HepG2 (cell line): Measurements from ENCODE around the gene P3H2. TPM values are rescaled to one million over a fixed set of nuclear protein-coding genes. Genes with fewer than 3 reads are reported as not detected.

ENCODE experiments used
- ATAC-seq: fragments of 200-7000 bp; cut with Tn5 transposase; 3 replicates; pipeline ENCODE4 v1.9.1; 2020; ENCODE audit warnings: mild to moderate bottlenecking, moderate library complexity
- BruUV-seq: library from RNA; stranded (reverse); fragments of 400-500 nt; replicated peaks from 2 replicates; lab custom pipeline; 2021; lab: Mats Ljungman, UMichigan
- CTCF ChIA-PET: fragments of 300-600 bp; formaldehyde crosslinking; extraction: SDS; loops from one replicate; lab custom pipeline; 2021; ENCODE audit warnings: low total read pairs, inconsistent platforms, low intra/inter-chr PET ratio; lab: Yijun Ruan, JAX
- POLR2A ChIA-PET: fragments of 350-600 bp; sonication (Branson Sonifier 250); formaldehyde crosslinking; loops from one replicate; lab custom pipeline; 2020; ENCODE audit warnings: antibody characterized with exemption, inconsistent platforms; lab: Yijun Ruan, JAX
- DNase-seq: peaks from one replicate; pipeline ENCODE4 v3.0.0-alpha.2; 2015; ENCODE audit warnings: low spot score
- FAIRE-seq: peaks from 3 replicates; lab custom pipeline; 2011; peaks lifted over from hg19 to GRCh38; lab: Jason Lieb, UNC
- H2AFZ ChIP-seq: one replicate; pipeline ENCODE4 v1.6.1; 2011; ENCODE audit warnings: low read length, inconsistent platforms
- H3K27ac ChIP-seq: fragments of 300-600 bp; 3 replicates; pipeline ENCODE4 v1.8.0; 2011; ENCODE audit warnings: mixed run types, mild to moderate bottlenecking, mixed read lengths, low read length, inconsistent platforms; ENCODE audit not compliant: insufficient read depth; ENCODE audit errors: extremely low read length
- H3K27me3 ChIP-seq, 2 experiments: fragments of 200-600 bp in 1 of 2; 2 replicates in 1 of 2; 3 replicates in 1 of 2; pipeline versions ENCODE4 v1.6.0 to v1.8.0; 2011; ENCODE audit warnings: low read length in 2 of 2, mild to moderate bottlenecking in 2 of 2, moderate library complexity in 2 of 2, inconsistent platforms in 1 of 2; ENCODE audit not compliant: insufficient read depth in 2 of 2, control insufficient read depth in 1 of 2
- H3K36me3 ChIP-seq, 2 experiments: fragments of 200-600 bp in 1 of 2; replicated peaks in 1 of 2; 2 replicates in 1 of 2; 3 replicates in 1 of 2; pipeline versions ENCODE4 v1.5.1 to v1.8.0; 2011; ENCODE audit warnings: low read length in 2 of 2, inconsistent platforms in 1 of 2; ENCODE audit not compliant: insufficient read depth in 2 of 2, control insufficient read depth in 1 of 2
- H3K4me1 ChIP-seq: 2 replicates; pipeline ENCODE4 v1.5.1; 2012; ENCODE audit warnings: low read length, inconsistent platforms; ENCODE audit not compliant: insufficient read depth
- H3K4me2 ChIP-seq: 2 replicates; pipeline ENCODE4 v1.6.0; 2011; ENCODE audit warnings: low read depth, low read length, inconsistent platforms
- H3K4me3 ChIP-seq, 3 experiments: fragments of 200-600 bp in 1 of 3; sonication (generic), shearing (Covaris generic) in 1 of 3; replicated peaks in 1 of 3; 2 replicates each; pipeline ENCODE4 v1.5.1; 2011 to 2016; ENCODE audit warnings: low read length in 3 of 3, inconsistent platforms in 2 of 3, low read depth in 2 of 3, mild to moderate bottlenecking in 2 of 3, control low read depth in 1 of 3, mixed read lengths in 1 of 3; ENCODE audit not compliant: insufficient read depth in 1 of 3
- H3K79me2 ChIP-seq: one replicate; pipeline ENCODE4 v1.6.1; 2011; ENCODE audit warnings: low read length, inconsistent platforms; ENCODE audit not compliant: insufficient read depth
- H3K9ac ChIP-seq: 2 replicates; pipeline ENCODE4 v1.6.0; 2011; ENCODE audit warnings: mild to moderate bottlenecking, low read depth, low read length, inconsistent platforms; ENCODE audit not compliant: insufficient read depth
- H3K9me3 ChIP-seq: 2 replicates; pipeline ENCODE4 v1.5.1; 2012; ENCODE audit warnings: mild to moderate bottlenecking, low read length
- H4K20me1 ChIP-seq: 2 replicates; pipeline ENCODE4 v1.6.0; 2011; ENCODE audit warnings: inconsistent platforms, mild to moderate bottlenecking, low read length, moderate library complexity; ENCODE audit not compliant: insufficient read depth
- CEBPG ChIP-seq: IDR thresholded peaks from 2 replicates; pipeline ENCODE4 v1.6.1; 2016
- CREB3 ChIP-seq: sonication (generic); formaldehyde crosslinking; IDR thresholded peaks from 2 replicates; pipeline ENCODE4 v1.5.0; 2020; ENCODE audit warnings: missing genetic modification reagents
- ELF4 ChIP-seq: sonication (generic); formaldehyde crosslinking; IDR thresholded peaks from 2 replicates; pipeline ENCODE4 v1.5.0; 2020; ENCODE audit warnings: missing genetic modification reagents, mild to moderate bottlenecking, moderate library complexity, borderline replicate concordance
- KLF9 ChIP-seq: IDR thresholded peaks from 2 replicates; pipeline ENCODE4 v1.6.1; 2016; ENCODE audit warnings: low read depth
- NPAS2 ChIP-seq: sonication (generic); formaldehyde crosslinking; IDR thresholded peaks from 2 replicates; pipeline ENCODE4 v1.8.0; 2022; ENCODE audit warnings: mild to moderate bottlenecking, missing genetic modification reagents, borderline replicate concordance
- NR0B2 ChIP-seq: sonication (generic); formaldehyde crosslinking; IDR thresholded peaks from 2 replicates; pipeline ENCODE4 v1.4.0; 2020; ENCODE audit warnings: mild to moderate bottlenecking, missing genetic modification reagents
- RARA ChIP-seq: IDR thresholded peaks from 2 replicates; pipeline ENCODE4 v1.6.1; 2016; ENCODE audit warnings: missing genetic modification reagents, missing compliant biosample characterization
- SRSF1 ChIP-seq: fragments of 200-400 bp; formaldehyde crosslinking; optimal IDR thresholded peaks from 2 replicates; pipeline ENCODE3; 2017; ENCODE audit warnings: mild to moderate bottlenecking, low read depth, low read length, moderate library complexity
- ZBTB25 ChIP-seq: IDR thresholded peaks from 2 replicates; pipeline ENCODE4 v1.6.1; 2018; ENCODE audit warnings: missing genetic modification reagents
- ZBTB34 ChIP-seq: sonication (generic); formaldehyde crosslinking; IDR thresholded peaks from 2 replicates; pipeline ENCODE4 v1.8.0; 2022; ENCODE audit warnings: mild to moderate bottlenecking, missing genetic modification reagents
- ZBTB38 ChIP-seq: sonication (generic); formaldehyde crosslinking; IDR thresholded peaks from 2 replicates; pipeline ENCODE4 v1.5.1; 2020; ENCODE audit warnings: mild to moderate bottlenecking, missing genetic modification reagents
- ZNF138 ChIP-seq: sonication (generic); formaldehyde crosslinking; IDR thresholded peaks from 2 replicates; pipeline ENCODE4 v1.5.0; 2020; ENCODE audit warnings: mild to moderate bottlenecking, low read depth, missing genetic modification reagents
- ZNF232 ChIP-seq: sonication (generic); formaldehyde crosslinking; IDR thresholded peaks from 2 replicates; pipeline ENCODE4 v1.4.0; 2020; ENCODE audit warnings: missing genetic modification reagents, borderline replicate concordance
- ZNF235 ChIP-seq: sonication (generic); formaldehyde crosslinking; IDR thresholded peaks from 2 replicates; pipeline ENCODE4 v1.8.1; 2023; ENCODE audit warnings: mild to moderate bottlenecking, missing genetic modification reagents, borderline replicate concordance
- ZNF7 ChIP-seq: IDR thresholded peaks from 2 replicates; pipeline ENCODE4 v1.6.1; 2016; ENCODE audit warnings: missing biosample characterization, missing genetic modification reagents
- WGBS: methylation state at CpG from one replicate; pipeline ENCODE4 v1.1.6; 2017; ENCODE audit warnings: low lambda C conversion rate; 5-methylcytosine and 5-hydroxymethylcytosine counted together
- in situ Hi-C: cut with HindIII; loops from 2 replicates; pipeline ENCODE4 v1.10.0; 2017; ENCODE audit warnings: low pct_unique_long_range_greater_than_20kb; ENCODE audit not compliant: extremely low pct_ligation_motif_present
- intact Hi-C: fragments of 100-400 bp; cut with micrococcal nuclease; formaldehyde crosslinking; loops from one replicate; pipeline ENCODE4 v1.10.0; 2022; ENCODE audit not compliant: unreplicated experiment
- polyA plus RNA-seq, 8 experiments: library from polyadenylated mRNA; depleted of rRNA in 3 of 8; stranded (reverse) in 7 of 8; unstranded in 1 of 8; fragments of >200 nt; fragmentation: Illumina TruSeq in 4 of 8; extraction: Trizol in 4 of 8; gene quantifications; 2 replicates each; pipeline versions ENCODE4 v1.2.1 to v1.2.3, GENCODE V29; 2011 to 2016; ENCODE audit warnings: low read depth in 4 of 8, missing spikeins in 1 of 8, mixed read lengths in 1 of 8; ENCODE audit not compliant: insufficient read depth in 1 of 8
- total RNA-seq, 5 experiments: library from RNA; depleted of rRNA; stranded (reverse); fragments of >200 nt; fragmentation: Illumina TruSeq; extraction: Trizol; gene quantifications; 2 replicates each; pipeline ENCODE4 v1.2.3, GENCODE V29; 2016; ENCODE audit warnings: low read depth in 1 of 5

Gene P3H2
- total and polyA plus RNA-seq, 2 of the 13 experiments (the other 11 are each of a cell fraction or from before 2014, with no cell fraction given) = not detected

GRCh38 chr3:189909139-189909538 is 211.6 kb downstream of the P3H2 start:
- BruUV-seq = no TSS peak
- H3K79me2 ChIP-seq = no peaks in the 10 kb centered on the region
- intact Hi-C loops (no loop called here), in situ Hi-C loops (no loop called here)
- TF ChIP-seq ZNF232 (no peak), CREB3 (CRISPR knock-in tag) (no peak)
- no peaks in the 10 kb centered on the region for H3K36me3 ChIP-seq
- H3K4me1 ChIP-seq = 0 out of 2 replicates have a peak, but pooled peaks cover 1% of the 10 kb centered on the region
- H3K4me3 ChIP-seq = no peak overlapping the region
- CTCF ChIA-PET = no interaction called here
- H3K27ac ChIP-seq = no peak overlapping the region
- no peaks in the 10 kb centered on the region for H4K20me1 ChIP-seq
- H3K9ac ChIP-seq = no peak overlapping the region
- ATAC-seq (no peak), FAIRE-seq (no peak), DNase-seq (no peak)
- H2AFZ ChIP-seq = no peak overlapping the region
- no peaks in the 10 kb centered on the region for H3K27me3 ChIP-seq
- POLR2A ChIA-PET = no interaction called here
- 10% methylated on average over 3 of the region's 3 CpGs for WGBS
- no peak overlapping the region for H3K4me2 ChIP-seq
- no peaks in the 10 kb centered on the region for H3K9me3 ChIP-seq

GRCh38 chr3:189908646-189909045 is 212.1 kb downstream of the P3H2 start:
- CTCF ChIA-PET = no interaction called here
- FAIRE-seq (no peak), DNase-seq (no peak), ATAC-seq (no peak)
- H3K9me3 ChIP-seq = no peaks in the 10 kb centered on the region
- no peak overlapping the region for H2AFZ ChIP-seq
- BruUV-seq = no TSS peak
- in situ Hi-C loops = no loop called here
- 0 out of 2 replicates have a peak, but pooled peaks cover 4% of the 10 kb centered on the region for H3K4me1 ChIP-seq
- no peaks in the 10 kb centered on the region for H3K36me3 ChIP-seq
- no peak overlapping the region for H3K4me2 ChIP-seq
- no peak overlapping the region for H3K9ac ChIP-seq
- no peak overlapping the region for H3K27ac ChIP-seq
- POLR2A ChIA-PET = no interaction called here
- H3K27me3 ChIP-seq = no peaks in the 10 kb centered on the region
- H3K79me2 ChIP-seq = no peaks in the 10 kb centered on the region
- H3K4me3 ChIP-seq = no peak overlapping the region
- intact Hi-C loops = no loop called here
- no peaks in the 10 kb centered on the region for H4K20me1 ChIP-seq
- TF ChIP-seq CEBPG (CRISPR knock-in tag) (no peak), KLF9 (CRISPR knock-in tag) (no peak), ZNF138 (CRISPR knock-in tag) (no peak), ZNF7 (CRISPR knock-in tag) (no peak), NR0B2 (CRISPR knock-in tag) (no peak), ZNF235 (CRISPR knock-in tag) (no peak), RARA (CRISPR knock-in tag) (no peak), SRSF1 (no peak), ELF4 (CRISPR knock-in tag) (no peak), ZBTB25 (CRISPR knock-in tag) (no peak), ZBTB38 (no peak), NPAS2 (no peak), ZBTB34 (no peak)
